Skin epidermis (tissue), 12 donors: Measurements from ENCODE around the gene KAZN.
A peak's percentile ranks its signal among the peaks of the same experiment; 100 is the strongest.

Source experiments
- H3K27ac ChIP-seq, 21 experiments: fragments of 200-600 bp; sonication (generic) in 11 of 21; one replicate each; pipeline ENCODE4 v1.5.0; 2020; ENCODE audit warnings: mild to moderate bottlenecking in 3 of 21, inconsistent platforms in 2 of 21, moderate library complexity in 2 of 21
- H3K4me3 ChIP-seq, 7 experiments: fragments of 200-600 bp; sonication (generic) in 2 of 7; one replicate each; pipeline ENCODE4 v1.5.0; 2020; ENCODE audit warnings: inconsistent platforms in 2 of 7, mild to moderate bottlenecking in 2 of 7, moderate library complexity in 1 of 7

Gene KAZN

DNA sequence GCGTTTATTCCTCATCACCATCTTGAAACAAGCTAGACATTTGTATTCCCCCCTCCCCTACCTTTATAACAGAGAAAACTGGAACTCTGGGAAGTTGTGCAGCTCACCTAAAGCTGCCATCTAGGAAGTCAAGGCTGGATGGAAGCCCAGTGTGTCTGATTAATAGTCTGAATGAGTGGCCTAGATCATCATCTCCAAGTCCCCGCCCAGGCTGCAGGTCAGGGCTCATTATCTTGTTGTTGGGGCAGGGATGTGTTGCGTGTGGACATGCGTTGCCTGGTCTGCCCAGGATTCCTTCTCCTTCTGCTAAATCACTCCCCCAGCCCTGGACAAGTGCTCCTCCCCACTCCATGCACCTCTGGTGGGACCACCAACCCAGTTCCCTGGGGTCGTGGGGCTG lies 14.7 kb upstream of the KAZN start:
- Histone ChIP-seq H3K27ac (no peak overlapping the region), H3K4me3 (no peak overlapping the region)

GRCh38 chr1:14585728-14586127 lies 12.8 kb upstream of the KAZN start:
- H3K4me3 ChIP-seq, result no peak overlapping the region
- no peak overlapping the region for H3K27ac ChIP-seq

GRCh38 chr1:14590411-14591180 lies 7.9 kb upstream of the KAZN start:
- no peak overlapping the region for H3K4me3 ChIP-seq

DNA sequence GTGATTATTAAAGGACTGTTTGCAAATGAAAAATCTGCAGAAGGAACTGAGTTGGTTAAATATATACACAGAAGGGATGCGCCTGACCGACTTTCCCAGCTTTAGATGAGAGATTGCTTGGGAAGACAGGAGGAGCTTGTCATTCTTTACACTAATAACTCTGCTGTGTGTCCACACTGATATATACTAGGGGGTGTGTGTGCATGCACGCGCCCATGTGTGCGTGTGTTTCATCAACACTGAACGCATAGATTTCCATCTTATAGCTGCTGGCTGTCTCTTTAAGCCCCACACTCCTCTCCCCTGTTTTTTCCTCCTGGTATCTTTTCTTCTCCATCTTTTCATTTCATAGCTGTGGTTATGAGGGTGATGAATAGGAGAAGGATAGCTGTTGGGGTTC lies 6.9 kb upstream of the KAZN start:
- no peak overlapping the region for H3K27ac ChIP-seq
- H3K4me3 ChIP-seq, result no peak overlapping the region

More at GRCh38 chr1:14590411-14591180, 7.9 kb upstream of the KAZN start:
- no peak overlapping the region for H3K27ac ChIP-seq

- Histone ChIP-seq H3K4me3 (no peak overlapping the region), H3K27ac (no peak overlapping the region)
Measured at GRCh38 chr1:14592004-14592631, 6.4 kb upstream of the KAZN start.

GRCh38 chr1:14593302-14593701 lies 5.2 kb upstream of the KAZN start:
- no peak overlapping the region for H3K27ac ChIP-seq
- no peak overlapping the region for H3K4me3 ChIP-seq

DNA sequence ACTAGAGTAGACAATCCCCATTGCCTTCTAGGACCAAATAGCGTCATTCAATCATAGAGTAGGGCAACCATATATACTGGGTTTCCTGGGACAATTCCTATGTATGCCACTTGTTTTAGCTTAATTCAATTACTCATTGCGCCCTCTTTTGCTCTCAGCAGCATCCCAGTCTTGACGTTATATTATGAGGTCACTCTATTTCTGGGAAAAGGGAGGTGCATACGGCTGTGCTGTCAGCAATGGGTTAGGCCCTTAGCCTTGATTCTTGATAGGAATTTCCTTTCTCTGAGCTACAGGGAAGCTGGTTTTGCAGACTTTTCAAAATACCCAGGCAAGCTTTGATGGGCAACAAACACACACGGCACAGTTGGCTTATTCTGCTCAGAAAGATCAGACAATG lies 4.4 kb upstream of the KAZN start:
- Histone ChIP-seq H3K27ac (no peak overlapping the region), H3K4me3 (no peak overlapping the region)

DNA sequence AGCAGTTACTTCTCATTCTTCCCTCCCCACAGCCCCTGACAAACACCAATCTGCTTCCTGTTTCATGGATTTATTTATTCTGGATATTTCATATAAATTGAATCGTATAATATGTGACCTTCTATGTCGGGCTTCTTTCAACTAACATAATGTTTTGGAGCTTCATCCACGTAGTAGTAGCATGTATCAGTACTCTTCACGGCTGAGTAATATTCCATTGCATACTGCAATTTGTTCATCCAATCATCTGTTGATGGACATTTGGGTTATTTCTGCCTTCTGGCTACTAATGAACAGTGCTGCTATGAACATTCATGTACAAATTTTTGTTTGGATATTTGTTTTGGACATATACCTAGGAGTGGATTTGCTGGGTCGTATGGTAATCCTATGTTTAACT lies 1.9 kb upstream of the KAZN start:
- Histone ChIP-seq H3K4me3 (no peak overlapping the region), H3K27ac (no peak overlapping the region)

DNA sequence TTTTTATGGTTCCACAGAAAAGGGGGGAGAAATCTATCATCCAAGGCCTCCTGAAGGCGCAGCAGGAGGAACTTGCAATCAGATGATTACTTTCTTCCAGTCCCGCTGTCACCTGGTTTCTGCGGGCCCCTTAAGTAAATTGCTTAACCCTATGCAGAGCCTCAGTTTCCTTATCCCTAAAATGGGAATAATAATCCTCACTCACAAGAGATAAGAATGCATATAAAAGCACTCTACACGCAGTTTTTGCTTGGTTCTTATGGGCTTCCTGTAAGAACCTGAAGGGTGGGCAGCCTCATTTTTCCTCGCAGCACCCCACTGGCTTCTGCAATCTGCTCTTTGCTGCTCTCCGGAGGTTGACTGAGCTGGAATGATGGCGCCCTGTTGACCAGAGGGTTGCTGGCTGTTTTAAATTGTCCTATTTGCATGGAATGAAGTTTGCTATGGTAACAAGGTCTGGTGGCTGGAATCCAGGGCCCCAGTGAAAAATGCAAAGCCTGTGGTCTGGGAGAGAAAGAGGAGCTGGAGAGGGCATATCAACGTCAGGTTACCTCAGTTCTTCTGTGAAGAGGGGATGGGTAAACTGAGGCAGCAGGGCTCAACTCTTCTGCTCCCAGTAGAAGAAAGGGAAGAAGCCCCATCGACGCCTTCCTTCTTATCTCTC lies 1.0 kb upstream of the KAZN start:
- no peak overlapping the region for H3K27ac ChIP-seq

DNA sequence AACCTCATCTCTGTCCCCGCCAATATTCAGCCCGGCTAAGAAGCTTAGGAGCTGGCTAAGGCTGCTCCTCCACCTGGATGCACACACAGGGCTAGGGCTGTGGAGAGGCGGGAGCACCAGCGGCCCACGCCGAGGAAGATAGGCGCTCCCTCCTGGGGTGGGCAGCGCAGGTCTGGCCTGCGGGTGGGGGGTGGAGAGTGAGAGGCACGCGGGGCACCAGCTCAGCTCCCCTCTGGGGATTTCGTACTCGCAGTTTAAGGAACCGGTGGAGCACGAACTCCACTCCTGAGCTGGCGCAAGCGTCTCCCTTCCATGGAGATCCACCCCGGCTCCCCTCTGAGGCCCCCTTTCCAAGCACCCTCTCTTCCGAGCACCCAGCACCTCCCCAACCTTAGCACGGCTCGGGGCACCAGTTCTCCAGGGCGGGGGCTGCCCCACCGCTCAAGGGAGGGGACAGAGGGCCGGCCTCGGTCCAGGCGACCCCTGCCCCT lies 433 bp upstream of the KAZN start:
- Histone ChIP-seq H3K4me3 (peak overlapping the region; percentile 26 to 51 (median 30)), H3K27ac (peak overlapping the region in 8 of 21 experiments; percentile 13 to 72 (median 55))

More for the DNA sequence above, 1.0 kb upstream of the KAZN start:
- H3K4me3 ChIP-seq, result peak overlapping the region in 2 of 7 experiments; percentile 30 to 51

GRCh38 chr1:14599183-14599791 lies 802 bp downstream of the KAZN start:
- Histone ChIP-seq H3K4me3 (peak overlapping the region; percentile 26 to 51 (median 30)), H3K27ac (peak overlapping the region in 4 of 21 experiments; percentile 31 to 72 (median 57))

DNA sequence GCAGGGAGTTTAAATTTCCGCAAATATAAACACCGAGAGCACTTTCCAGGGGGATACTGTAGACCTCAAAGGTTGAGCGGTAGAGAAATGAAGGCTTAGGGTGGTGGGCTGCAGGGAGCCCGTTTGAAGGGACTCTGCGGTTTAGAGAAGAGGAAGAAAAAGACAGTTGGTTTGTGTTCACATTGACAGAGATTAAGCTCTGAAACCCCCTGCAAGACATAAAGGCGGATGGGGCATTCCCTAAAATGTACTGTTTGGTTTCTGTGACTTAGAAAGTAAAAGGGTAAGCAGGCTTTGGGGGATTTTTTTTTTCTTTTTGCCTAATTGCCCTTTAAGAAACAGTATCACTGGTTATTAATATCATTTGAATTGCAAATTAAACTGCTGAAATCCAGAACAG lies 1.3 kb downstream of the KAZN start:
- H3K27ac ChIP-seq, result no peak overlapping the region
- H3K4me3 ChIP-seq, result peak overlapping the region in 2 of 7 experiments; percentile 43 to 51

- Histone ChIP-seq H3K27ac (no peak overlapping the region), H3K4me3 (peak overlapping the region in 1 of 7 experiments; percentile 51)
Measured at GRCh38 chr1:14600405-14601112, 2.1 kb downstream of the KAZN start.

GRCh38 chr1:14602136-14602535 lies 3.7 kb downstream of the KAZN start:
- H3K27ac ChIP-seq, result no peak overlapping the region

GRCh38 chr1:14603645-14604044 lies 5.2 kb downstream of the KAZN start:
- Histone ChIP-seq H3K4me3 (no peak overlapping the region), H3K27ac (no peak overlapping the region)

More at GRCh38 chr1:14602136-14602535, 3.7 kb downstream of the KAZN start:
- no peak overlapping the region for H3K4me3 ChIP-seq

DNA sequence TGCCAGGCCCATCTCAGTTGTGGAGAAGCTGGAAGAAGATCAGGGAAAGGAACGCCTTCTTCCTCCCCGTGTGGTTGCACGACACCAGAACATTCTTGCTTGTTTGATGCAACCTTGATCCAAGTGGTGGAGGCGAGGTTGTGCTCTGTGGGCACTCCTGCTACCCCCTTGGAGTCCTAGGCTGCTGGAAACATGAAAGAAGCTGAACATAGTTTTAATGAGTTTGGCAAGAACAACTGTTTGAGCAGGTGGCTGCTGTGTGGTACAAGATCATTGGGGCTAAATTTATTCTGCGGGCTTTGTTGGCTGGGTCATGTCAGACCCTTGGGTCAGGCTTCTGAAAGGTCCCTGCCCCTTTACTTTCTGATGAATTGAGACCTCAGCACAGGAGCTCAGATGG lies 5.9 kb downstream of the KAZN start:
- H3K27ac ChIP-seq, result no peak overlapping the region
- H3K4me3 ChIP-seq, result no peak overlapping the region

DNA sequence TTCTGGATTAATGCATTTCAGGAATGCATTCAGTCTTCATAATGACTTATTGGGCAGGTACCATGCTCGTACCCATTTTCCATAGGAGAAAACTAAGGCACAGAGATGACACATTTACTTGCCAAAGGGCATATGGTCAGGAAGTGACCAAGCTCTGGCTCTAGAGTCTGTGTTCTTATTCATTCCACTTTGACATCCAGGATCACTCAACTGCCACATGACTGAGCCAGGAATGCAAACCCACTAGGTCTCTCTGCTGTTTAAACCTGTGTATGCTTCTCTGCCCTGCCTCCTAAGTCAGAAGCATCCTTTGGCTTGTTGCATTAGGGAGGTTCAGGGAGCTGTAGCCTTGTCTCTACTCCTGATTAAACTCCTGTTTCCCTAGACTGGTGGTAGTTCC lies 7.5 kb downstream of the KAZN start:
- H3K4me3 ChIP-seq, result no peak overlapping the region

DNA sequence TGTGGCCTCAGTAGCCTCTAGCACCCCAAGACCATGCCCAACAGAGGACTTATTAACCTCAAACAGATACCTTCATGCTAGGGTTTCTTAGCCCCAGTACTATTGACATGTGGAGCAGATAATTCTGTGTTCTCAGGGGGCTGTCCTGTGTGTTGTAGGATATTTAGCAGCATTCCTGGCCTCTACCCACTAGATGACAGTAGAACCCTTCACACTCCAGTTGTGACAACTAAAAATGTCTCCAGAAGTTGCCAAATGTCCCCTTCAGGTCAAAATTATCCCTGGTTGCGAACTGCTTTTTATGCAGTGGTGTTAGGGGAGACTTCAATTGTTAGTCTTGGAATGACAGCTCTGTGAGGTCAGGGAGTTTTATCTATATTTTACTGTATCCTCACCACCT lies 8.1 kb downstream of the KAZN start:
- no peak overlapping the region for H3K4me3 ChIP-seq
- H3K27ac ChIP-seq, result no peak overlapping the region

More for the DNA sequence above, 7.5 kb downstream of the KAZN start:
- no peak overlapping the region for H3K27ac ChIP-seq

DNA sequence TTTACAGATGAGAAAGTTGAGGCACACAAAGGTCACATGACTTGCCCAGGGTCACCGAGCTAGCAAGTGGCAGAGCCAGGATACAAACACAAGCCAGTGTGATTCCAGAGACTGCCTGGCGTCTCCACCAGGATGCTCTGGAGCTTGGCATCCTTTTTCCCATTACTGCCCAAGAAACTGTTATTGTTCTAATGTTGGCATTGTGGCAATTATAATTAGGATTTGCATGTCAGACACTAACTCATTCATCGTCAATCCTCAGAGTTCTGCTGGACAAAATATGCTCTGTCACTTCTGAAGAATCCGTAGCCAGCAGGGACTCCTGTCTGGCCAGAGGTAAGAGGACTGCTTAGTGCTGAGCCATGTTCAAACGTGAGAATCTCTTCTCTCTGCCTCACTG lies 8.8 kb downstream of the KAZN start:
- Histone ChIP-seq H3K27ac (no peak overlapping the region), H3K4me3 (no peak overlapping the region)

DNA sequence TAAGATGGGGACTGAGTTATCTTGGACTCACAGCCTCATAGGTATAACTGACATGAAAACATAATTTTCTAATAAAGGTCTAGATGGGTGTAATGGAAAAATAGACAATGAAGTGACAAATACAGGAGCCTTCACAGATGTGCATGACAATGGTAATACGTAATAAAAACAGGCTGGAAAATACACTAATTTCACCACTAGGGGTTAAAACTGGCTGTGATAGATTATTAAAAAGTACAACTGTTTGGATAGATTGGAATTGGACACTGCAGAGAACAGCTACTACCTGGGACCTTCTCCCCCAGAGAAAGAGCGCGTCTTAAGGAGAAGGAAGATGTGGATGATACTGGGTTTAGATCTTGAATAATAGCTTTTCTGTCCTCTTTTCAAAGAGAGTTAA lies 9.8 kb downstream of the KAZN start:
- H3K4me3 ChIP-seq, result no peak overlapping the region
- H3K27ac ChIP-seq, result no peak overlapping the region
